Stimulated activated CD4-positive, alpha-beta T cell treated with anti-CD3 and anti-CD28 coated beads, Interleukin-4, amount 100 ng/mL, for 1 hour (primary cell): Measurements from ENCODE around the gene WDR18.

ENCODE experiments used
- DNase-seq: peaks from one replicate; pipeline ENCODE4 v3.0.0-alpha.2; 2020

WDR18 gene, protein sequence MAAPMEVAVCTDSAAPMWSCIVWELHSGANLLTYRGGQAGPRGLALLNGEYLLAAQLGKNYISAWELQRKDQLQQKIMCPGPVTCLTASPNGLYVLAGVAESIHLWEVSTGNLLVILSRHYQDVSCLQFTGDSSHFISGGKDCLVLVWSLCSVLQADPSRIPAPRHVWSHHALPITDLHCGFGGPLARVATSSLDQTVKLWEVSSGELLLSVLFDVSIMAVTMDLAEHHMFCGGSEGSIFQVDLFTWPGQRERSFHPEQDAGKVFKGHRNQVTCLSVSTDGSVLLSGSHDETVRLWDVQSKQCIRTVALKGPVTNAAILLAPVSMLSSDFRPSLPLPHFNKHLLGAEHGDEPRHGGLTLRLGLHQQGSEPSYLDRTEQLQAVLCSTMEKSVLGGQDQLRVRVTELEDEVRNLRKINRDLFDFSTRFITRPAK

DNA sequence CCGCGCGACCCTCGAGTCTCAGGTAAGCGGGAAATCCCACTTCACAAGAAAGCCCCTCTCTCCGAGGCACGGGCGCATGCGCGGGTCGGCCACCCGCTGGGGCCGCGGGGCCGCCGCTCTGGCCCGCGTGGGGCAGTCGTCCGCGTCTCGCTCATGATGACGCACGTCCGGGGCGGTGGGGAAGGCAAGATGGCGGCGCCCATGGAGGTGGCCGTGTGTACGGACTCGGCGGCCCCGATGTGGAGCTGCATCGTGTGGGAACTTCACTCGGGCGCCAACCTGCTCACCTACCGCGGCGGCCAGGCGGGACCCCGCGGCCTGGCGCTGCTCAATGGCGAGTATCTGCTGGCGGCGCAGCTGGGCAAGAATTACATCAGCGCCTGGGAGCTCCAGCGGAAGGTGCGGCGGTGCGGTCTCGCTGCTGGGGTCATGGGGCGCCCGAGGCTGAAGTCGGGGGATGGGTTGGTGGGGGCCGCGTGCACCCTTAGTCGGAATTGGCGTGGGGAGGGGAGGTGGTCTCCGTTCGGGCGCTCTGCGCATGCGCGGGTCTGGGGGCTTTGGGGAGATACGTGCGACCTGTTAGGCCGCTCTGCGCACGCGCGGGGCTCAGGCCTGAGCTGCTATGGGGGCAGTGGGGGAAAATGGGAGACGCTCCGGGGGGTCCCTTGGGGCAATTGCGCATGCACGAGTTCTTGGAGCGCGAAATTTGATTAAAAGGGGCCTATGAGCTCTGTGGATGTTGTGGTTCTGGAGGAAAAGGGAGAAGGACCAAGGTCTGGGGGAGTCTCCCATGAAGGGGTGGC is at the start of gene WDR18:
WDR18 (plus strand) TSS at position 181 of the 803 bp plus-strand sequence; CDS start at position 190, 9 bp downstream.
- DNase-seq: peak; percentile 91

DNA sequence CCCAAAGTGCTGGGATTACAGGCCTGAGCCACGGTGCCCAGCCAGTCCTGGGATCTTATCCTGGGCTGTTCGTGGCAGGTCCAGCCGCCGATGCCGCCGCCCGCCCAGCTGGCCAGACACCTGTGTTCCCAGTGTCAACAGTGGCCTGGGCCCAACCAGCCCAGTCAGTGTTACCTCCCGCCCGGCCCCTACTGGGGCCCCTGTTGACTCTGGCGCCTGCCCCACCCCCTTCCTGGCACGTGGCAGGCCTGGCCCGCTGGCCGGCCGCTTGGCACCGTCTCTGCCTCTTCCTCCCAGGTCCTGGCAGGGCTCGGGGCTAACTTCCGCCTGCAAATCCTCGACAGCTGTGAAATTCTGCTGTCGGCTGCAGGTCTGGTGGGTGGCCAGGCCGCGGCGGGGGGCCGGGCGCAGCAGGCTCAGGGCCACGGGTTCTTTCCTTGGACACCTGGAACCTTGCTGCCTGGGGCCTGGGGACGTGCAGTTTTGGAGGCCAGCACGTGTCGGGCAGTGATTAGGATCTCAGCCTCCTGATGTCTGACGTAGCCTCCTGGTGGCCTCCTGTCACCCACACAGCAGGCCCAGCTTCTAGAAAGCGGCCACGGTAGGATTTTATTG is 49.2 kb upstream of the WDR18 start:
- DNase-seq: no peak

DNA sequence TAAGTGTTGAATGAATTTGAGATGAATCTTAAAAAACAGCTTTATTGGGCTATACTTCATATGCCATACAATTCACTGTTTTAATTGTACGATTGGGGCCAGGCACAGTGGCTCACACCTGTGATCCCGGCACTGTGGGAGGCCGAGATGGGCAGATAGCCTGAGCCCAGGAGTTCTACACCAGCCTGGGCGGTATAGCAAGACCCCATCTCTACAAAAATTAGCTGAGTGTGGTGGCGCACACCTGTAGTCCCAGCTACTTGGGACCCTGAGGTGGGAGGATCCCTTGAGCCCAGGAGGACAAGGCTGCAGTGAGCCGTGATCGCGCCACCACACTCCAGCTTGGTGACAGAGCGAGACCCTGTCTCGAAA is 48.0 kb upstream of the WDR18 start:
- DNase-seq: no peak

DNA sequence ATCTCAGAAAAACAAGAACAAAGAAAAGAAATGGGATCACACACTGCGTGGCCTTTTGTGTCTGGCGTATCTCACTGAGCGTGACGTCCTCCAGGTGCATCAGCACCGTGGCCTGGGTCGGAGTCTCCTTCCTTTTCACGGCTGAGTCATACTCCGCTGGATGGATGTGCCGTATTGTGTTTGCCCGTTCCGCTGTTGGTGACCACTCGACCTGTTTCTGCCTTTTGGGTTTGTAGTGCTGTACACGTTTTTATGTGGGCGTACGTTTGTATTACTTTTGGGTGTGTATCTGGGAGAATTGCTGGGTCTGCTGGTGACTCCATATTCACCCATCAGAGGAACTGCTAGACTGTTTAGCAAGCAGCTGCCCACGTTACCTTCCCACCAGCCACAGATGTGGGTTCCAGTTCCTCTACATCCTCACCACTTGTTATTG is 46.9 kb upstream of the WDR18 start:
- no peak for DNase-seq

DNA sequence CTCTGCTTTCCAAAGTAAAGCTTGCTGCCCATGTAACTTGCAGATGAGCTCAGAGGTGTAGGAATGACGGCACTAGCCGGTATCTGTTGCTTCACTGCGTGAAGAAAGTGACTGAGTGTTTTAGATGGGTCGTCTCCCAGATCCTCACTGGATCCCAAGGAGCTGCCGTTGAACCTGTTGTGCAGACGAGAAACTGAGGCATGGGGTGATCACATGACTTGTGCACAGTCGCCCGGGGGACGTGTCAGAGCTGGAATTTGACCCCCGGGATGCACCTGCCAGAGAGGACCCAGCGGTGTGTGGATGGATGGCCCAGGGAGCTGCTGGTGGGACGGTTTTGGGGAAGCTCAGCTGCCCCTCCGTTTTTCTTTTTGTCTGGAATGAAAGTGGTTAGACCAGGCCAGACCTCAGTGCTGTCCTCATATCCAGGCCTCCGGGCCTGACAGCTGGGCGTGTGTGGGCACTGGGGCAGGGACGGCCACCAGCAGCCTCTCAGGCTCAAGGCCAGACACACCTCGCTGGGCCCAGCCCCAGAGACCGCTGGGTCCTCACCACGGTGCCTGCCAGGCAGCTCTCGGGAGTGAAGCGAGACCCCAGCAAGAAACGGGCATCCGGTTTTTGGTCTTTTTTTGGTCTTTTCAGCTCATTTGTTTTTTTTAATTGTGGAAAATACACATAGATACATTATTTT is 45.8 kb upstream of the WDR18 start:
- DNase-seq: no peak

DNA sequence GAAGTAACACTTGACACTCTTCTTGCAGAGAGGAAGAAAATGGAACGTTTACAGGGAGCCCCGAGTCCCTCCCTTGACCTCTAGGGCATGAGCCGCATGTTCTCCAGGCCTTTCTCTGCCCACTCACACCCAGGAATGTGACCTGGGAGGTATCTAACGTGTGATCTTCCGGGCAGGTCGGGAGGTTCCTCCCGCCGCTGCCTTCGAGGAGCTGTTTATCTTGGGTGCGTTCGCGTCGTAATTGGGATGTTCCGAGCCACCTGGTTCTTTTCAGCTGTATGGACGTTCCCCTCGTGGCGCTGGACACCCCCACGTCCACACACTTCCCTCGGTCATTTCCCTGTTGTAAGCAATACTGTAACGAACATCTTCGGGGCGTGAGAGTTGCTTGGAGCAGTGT is 44.7 kb upstream of the WDR18 start:
- no peak for DNase-seq

DNA sequence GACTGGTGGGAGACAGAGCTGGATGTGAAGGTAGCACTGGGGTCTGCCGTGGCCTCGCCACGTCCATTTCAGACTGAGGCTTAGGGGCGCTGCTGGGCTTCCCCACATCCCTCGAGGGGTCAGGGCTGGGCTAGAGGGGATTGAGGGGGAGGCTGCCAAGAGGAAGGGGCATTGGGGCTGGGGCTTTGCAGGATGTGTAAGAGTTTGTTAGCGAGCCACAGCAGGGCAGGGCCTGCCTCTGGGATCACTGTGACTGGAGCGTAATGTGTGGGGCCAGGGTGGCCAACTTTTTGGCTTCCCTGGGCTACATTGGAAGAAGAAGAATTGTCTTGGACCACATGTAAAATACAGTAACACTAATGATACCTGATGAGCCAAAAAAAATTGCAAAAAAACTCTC is 44.2 kb upstream of the WDR18 start:
- DNase-seq: no peak

DNA sequence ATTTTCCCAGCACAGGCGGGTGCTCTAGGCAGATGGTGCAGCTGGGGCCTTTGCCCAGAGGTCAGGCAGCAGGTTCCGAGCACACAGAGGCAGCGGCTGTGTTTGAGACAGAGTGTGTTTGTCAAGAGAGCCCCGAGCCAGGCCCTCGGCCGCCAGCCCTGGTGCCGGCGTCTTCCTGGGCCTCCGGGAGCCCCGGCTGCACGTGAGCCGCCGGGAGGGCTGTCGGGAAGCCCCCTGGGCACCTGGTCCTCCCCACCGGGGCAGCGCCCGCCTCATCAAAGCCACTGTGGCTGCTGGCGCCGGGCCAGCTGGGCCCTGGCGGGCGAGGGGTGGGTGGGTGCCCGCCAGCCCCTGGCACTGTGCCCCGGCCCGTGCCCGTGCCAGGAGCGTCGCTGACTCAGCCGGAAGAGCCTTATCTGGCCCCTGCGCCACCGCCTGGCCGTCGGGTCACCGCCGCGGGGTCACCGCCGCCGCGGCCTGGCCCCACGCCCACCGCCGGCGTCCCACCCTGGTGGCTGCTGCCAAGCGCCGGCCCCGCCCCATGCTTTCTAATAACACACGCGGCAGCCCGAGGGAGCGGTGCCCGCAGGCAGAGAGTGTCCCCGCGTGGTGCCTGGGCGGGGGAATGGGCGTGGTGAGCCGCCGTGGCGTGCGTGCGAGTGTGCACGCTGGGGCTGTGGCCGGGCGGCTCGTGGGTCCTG is 43.4 kb upstream of the WDR18 start:
- DNase-seq: peak; percentile 69

DNA sequence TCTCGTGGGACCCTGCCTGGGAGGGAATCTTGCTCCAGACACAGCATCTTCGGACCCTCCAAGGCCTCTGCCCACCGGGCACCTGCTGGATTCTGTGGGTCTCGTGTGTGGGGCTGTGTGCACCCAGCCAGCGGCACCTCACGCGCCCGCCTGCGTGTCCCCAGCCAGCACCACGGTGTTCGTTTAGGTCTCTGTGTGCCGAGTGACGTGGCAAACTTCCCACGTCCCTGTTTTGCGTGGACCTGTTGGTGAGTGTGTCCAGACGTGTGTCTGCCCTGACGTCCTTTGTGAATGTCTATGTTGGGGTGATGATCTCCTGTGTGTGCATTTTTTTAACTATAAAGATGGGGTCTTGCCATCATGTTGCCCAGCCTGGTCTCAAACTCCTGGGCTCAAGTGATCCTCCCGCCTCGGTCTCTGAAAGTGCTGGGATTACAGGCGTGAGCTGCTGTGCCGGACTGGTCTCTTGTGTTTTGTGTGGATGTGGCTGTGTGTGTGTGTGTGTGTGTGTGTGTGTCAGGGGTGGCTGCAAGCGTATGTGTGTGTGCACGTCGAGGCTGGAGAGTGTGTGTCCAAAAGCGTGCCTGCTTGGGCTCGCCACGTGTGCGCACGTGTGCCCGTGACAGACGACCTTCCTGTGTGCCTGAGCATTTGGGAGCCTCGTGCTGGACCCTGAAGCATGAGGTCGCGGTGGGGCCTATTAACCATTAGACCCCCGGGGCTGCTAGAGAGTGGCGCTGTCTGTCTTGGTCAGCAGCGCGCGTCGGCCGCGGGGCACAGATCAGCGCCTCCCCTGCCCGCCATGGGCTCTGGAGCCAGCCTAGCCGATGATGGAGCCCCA is 42.6 kb upstream of the WDR18 start:
- no peak for DNase-seq

DNA sequence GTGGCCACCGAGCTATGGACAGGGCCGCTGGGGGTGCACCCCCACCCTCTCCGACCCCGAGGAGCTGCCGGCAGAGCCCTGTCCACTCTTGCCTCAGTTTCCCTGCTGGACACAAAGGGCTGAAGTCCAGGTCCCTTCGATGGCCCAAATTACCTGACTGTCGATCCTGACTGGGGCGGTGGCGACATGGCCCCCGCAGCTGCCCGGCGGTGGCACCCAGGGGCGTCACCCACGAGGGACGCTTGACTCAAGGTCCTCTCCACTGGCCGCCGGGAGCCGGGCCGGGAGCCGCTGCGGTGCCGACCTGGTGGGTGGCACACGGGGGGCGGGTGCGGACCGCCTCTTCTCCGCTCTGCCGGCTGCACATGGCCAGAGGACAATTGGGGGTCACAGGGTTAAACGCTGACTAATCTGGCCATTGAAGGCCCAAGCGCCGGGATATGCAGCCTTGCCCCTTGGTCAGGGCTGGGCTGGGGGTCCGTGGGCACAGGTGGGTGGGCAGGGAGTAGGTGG is 42.0 kb upstream of the WDR18 start:
- DNase-seq: no peak

DNA sequence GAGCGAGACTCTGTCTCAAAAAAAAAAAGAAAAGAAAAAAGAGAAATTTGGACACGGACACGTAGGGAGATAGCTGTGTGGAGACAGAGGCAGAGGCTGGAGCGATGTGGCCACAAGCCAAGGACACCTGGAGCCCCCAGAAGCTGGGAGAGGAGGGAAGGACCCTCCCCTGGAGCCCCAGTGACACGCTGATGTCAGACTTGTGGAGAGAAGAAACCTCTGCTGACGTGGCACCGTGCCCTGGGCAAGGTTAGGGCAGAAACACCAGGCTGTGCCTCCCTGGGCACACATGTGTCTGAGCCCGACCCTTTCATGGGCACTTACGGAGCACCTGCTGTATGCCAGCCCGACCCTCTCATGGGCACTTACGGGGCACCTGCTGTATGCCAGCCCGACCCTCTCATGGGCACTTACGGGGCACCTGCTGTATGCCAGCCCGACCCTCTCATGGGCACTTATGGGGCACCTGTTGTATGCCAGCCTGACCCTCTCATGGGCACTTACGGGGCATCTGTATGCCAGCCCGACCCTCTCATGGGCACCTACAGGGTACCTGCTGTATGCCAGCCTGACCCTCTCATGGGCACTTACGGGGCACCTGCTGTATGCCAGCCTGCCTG is 40.5 kb upstream of the WDR18 start:
- no peak for DNase-seq

DNA sequence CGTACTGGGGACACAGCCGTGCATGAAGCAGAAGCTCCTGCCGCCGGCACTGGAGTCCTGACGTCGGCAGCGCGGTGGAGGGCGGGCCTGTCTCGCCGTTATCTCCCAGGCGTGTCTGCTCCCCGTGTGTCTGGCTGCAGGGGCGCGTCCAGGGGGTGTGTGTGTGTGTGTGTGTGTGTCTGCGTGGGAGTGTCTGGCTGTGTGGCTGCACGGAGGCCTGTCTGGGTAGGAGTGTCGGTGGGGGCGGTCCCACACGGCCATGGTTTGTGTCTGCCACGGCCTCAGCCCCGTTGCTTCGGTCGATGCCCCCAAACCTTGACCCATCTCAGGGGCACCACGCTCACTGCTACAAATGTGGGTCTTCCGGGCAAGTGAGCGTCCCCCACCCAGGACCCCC is 40.0 kb upstream of the WDR18 start:
- DNase-seq: no peak

DNA sequence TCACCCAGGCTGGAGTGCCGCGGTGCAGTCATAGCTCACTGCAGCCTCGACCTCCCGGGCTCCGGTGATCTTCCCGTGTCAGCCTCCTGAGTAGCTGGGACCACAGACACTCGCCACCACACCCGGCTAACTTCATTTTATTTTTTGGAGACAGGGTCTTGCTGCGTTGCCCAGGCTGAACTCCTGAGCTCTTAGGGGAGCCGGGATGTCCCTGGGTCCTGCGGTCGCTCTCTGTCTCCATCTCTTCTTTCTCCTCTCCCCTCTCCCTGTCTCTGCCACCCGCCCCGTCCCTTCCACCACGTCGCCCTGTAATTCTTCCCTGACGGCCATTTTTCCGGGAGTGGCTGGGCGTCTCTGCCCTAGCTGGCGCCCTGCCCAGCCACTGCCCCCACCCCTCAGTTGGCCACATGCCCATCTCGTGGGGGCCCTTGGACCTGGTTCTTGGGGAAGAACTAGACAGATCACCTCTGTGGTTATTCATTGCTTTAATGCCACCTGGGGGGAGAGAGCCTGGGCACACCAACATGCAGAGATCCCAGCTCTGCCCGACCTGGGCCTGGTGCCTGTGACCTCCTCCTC is 39.4 kb upstream of the WDR18 start:
- DNase-seq: no peak

DNA sequence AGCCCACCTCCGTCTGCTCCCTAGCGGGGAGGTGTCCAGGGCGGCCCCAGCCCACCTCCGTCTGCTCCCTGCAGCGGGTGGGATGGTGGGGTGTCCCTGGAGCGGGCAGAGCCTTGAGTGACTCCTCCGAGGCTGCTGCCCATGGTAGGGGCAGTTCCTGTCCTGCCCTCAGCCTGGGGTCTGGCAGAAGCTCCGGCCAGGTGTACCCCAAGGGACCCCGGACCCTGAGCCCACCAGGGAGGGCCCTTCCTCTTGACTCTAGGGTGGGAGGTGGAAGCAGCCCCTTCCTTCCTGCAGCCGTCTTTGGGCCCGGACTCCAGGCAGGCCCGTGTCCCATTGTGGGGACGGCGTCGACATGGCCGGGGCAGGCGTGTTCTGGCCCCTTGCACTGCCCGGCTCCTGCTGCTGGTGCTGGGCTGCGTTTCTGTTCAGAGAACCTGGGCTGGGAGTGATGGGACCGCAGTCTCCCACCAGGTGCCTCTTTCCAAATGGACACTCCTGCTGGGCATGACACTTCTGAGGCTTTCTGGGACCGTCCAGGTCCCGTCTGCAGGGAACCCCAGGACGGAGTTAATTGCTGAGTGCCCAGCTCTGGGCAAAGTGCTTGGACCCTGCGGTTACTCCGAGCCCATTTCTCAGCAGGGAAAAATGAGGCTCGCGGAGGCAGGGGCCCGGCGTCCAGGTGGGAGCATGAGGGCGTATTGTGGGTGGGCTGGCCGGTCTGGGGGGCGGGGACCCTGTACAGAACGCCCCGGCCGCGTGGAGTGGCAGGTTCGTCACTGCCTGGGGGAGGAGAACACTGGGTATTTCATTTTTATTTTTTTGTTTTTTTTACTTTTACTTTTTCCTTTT is 38.5 kb upstream of the WDR18 start:
- no peak for DNase-seq

DNA sequence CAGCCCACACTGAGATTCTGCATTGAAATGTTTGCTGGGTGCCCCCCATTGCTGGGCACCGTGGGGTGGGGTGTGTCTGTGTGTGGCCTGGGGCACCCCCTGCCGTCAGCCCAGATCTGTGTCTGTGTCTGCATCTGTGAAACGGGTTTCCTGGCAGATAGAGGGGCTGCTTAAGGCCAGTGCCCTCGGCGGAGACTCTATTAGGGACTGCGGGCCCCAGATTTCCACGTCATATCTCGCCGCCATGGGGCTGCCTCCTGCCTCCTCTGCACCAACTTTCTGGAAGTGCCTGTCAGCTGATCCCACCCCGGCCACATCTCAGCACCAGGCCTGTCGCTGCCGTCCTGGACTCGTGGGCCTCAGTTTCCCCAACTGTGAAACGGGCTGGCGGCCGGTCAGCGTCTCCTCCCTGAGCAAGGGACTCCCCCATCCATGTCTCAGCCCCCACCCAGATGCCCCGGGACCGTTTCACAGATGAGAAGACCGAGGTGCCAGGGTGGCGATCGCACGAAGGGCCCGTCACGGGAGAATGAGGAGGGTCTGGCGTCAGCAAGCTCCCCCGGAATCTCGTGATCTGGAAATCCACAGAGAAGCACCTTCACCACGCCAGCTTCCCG is 36.9 kb upstream of the WDR18 start:
- DNase-seq: no peak

DNA sequence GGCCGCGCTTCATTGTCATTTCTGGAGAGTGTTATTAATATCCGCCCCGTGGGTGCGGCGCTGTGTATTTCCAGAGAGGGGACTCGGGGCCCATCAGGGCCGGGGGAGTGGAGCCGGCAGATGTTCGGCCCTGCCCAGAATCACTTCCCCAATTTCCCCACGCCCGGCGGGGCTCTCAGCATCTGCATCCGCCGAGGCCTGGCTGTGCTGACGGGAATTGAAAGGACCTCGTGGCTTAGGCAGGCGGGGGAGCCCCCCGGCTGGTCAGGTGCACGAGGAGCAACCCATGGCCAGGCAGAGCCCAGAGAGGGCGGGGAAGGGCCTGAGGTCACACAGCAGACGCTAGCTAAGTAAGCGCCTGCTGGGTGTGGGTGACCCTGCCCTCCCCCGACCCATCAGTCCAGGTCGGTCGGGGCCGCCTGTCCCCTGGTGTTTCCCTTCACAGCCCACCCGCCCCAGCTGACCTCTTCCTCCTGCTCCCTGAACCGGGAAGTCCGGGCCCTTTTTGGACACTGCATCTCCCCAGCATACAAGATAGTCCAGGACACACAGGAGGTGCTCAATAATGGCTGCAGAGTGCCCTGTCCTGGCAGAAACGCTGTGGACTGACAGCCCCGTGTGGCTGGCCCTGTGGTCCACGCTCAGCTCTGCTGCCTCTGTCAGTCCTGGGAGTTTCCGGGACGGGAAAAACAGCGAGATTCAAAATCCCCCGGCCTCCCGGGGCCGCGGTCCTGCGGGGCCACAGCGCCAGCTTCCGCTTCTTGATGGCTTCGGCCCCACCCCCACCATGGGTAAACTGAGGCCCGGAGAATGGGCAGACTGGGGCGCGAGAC is 36.2 kb upstream of the WDR18 start:
- no peak for DNase-seq

DNA sequence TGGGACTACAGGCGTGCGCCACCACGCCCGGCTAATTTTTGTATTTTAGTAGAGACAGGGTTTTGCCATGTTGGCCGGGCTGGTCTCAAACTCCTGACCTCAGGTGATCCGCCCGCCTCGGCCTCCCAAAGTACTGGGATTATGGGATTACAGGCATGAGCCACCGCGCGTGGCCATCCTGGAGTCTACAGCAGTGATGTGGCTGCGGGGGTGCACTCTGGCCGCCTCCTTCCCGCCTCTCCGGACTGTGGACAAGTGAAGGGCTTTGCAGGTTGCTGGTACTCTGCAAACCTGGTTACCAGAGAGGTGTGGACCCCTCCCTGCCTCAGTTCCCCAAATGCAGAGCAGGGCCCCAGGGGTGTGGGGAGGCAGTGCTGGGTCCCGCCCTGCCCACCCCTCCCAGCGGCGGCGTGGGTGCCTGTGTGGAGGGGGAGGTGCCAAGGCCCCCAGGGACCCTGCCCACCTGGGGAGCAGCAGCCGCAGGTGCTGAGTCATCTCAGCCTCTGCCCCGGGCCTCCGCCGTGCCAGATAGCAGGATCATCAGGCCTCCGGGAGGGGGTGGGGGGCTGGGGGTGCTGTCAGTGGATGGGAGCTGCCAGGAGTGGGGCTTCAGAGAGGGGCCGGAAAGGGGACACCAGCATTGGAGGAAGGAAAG is 35.2 kb upstream of the WDR18 start:
- DNase-seq: no peak
